GM12878 (cell line): ENCODE results near the gene ZNF423.

Experiments
- BCL11A ChIP-seq: IDR thresholded peaks from 2 replicates; pipeline ENCODE4 v1.6.1; 2011; ENCODE audit warnings: low read depth, low read length
- BRCA1 ChIP-seq: IDR thresholded peaks from 2 replicates; pipeline ENCODE4 v1.6.1; 2011; ENCODE audit warnings: low read depth, low read length, improper control_type of control experiment
- NFXL1 ChIP-seq: fragments of 450-650 bp; IDR thresholded peaks from 2 replicates; pipeline ENCODE4 v1.6.1; 2017; ENCODE audit warnings: antibody characterized with exemption, mild to moderate bottlenecking, borderline replicate concordance
- POLR2A ChIP-seq: IDR thresholded peaks from 2 replicates; pipeline ENCODE4 v1.6.1; 2011; ENCODE audit warnings: low read depth, mild to moderate bottlenecking, low read length
- POLR2AphosphoS5 ChIP-seq: IDR thresholded peaks from 2 replicates; pipeline ENCODE4 v1.6.1; 2011; ENCODE audit warnings: mild to moderate bottlenecking, low read length, inconsistent platforms
- RCOR1 ChIP-seq: conservative IDR thresholded peaks from 2 replicates; pipeline ENCODE4 v1.6.1; 2012; ENCODE audit warnings: low read depth, low read length, improper control_type of control experiment
- YBX1 ChIP-seq: fragments of 450-650 bp; IDR thresholded peaks from 2 replicates; pipeline ENCODE4 v1.6.1; 2016; ENCODE audit warnings: antibody characterized with exemption
- ZNF217 ChIP-seq: fragments of 450-650 bp; IDR thresholded peaks from 2 replicates; pipeline ENCODE4 v1.6.1; 2017; ENCODE audit warnings: antibody characterized with exemption, mild to moderate bottlenecking
- TF ChIP-seq, protein P1 (sequence below): fragments of 450-650 bp; IDR thresholded peaks from 2 replicates; pipeline ENCODE4 v1.6.1; 2016; ENCODE audit warnings: mild to moderate bottlenecking
- TF ChIP-seq, protein P2 (sequence below), 3 experiments: IDR thresholded peaks in 2 of 3; conservative IDR thresholded peaks in 1 of 3; 2 replicates each; pipeline ENCODE4 v1.5.1; 2011; ENCODE audit warnings: low read depth in 3 of 3, low read length in 3 of 3, mild to moderate bottlenecking in 3 of 3, control low read depth in 2 of 3, moderate library complexity in 2 of 3, inconsistent platforms in 1 of 3, mixed read lengths in 1 of 3; ENCODE audit not compliant: control insufficient read depth in 2 of 3, insufficient read depth in 1 of 3; ENCODE audit errors: extremely low read depth in 1 of 3
- TF ChIP-seq, protein P3 (sequence below): fragments of 450-650 bp; IDR thresholded peaks from 2 replicates; pipeline ENCODE4 v1.6.1; 2017; ENCODE audit warnings: low read depth, mild to moderate bottlenecking, moderate library complexity
- TF ChIP-seq, protein P4 (sequence below): fragments of 450-650 bp; IDR thresholded peaks from 2 replicates; pipeline ENCODE4 v1.6.1; 2017; ENCODE audit warnings: mild to moderate bottlenecking
- TF ChIP-seq, protein P5 (sequence below): IDR thresholded peaks from 2 replicates; pipeline ENCODE4 v1.6.1; 2011; ENCODE audit warnings: low read depth, low read length, improper control_type of control experiment, borderline replicate concordance
- TF ChIP-seq, protein P6 (sequence below): IDR thresholded peaks from 2 replicates; pipeline ENCODE4 v1.6.1; 2011; ENCODE audit warnings: mild to moderate bottlenecking, low read depth, low read length, moderate library complexity; ENCODE audit not compliant: insufficient replicate concordance

DNA sequence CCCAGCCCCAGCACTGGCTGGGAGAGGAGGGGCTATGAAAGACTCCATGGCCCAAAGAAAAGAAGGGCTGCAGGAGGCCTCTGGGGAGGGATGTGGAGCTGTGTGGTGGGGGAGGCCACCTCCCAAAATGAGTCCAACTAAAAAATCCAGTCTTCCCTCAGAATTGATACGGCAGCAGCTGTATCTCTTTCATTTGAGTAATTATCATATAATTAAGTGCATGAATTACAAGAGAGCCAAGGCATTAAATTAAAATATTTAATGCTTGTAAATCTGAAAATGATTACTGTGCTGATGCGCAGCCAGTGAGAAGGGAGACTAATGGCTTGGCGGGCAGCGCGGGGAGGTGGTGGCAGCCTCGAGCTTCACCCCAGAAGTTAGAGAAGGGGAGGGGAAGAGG lies 289.5 kb downstream of the ZNF423 start:
- TF ChIP-seq, protein P1, sequence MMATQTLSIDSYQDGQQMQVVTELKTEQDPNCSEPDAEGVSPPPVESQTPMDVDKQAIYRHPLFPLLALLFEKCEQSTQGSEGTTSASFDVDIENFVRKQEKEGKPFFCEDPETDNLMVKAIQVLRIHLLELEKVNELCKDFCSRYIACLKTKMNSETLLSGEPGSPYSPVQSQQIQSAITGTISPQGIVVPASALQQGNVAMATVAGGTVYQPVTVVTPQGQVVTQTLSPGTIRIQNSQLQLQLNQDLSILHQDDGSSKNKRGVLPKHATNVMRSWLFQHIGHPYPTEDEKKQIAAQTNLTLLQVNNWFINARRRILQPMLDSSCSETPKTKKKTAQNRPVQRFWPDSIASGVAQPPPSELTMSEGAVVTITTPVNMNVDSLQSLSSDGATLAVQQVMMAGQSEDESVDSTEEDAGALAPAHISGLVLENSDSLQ = no peak
- TF ChIP-seq POLR2AphosphoS5 (no peak), POLR2A (no peak), BRCA1 (no peak), RCOR1 (no peak), YBX1 (no peak), ZNF217 (no peak), BCL11A (no peak), NFXL1 (no peak)
- TF ChIP-seq, protein P2, sequence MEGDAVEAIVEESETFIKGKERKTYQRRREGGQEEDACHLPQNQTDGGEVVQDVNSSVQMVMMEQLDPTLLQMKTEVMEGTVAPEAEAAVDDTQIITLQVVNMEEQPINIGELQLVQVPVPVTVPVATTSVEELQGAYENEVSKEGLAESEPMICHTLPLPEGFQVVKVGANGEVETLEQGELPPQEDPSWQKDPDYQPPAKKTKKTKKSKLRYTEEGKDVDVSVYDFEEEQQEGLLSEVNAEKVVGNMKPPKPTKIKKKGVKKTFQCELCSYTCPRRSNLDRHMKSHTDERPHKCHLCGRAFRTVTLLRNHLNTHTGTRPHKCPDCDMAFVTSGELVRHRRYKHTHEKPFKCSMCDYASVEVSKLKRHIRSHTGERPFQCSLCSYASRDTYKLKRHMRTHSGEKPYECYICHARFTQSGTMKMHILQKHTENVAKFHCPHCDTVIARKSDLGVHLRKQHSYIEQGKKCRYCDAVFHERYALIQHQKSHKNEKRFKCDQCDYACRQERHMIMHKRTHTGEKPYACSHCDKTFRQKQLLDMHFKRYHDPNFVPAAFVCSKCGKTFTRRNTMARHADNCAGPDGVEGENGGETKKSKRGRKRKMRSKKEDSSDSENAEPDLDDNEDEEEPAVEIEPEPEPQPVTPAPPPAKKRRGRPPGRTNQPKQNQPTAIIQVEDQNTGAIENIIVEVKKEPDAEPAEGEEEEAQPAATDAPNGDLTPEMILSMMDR (IDR thresholded peaks at IDR 0.05 in 2 of 3, conservative IDR thresholded peaks at IDR 0.05 in 1 of 3; ENCODE audit: control insufficient read depth in 2 of 3, extremely low read depth in 1 of 3, insufficient read depth in 1 of 3, low read depth in 3 of 3, low read length in 3 of 3) = no peak
- TF ChIP-seq, protein P3, sequence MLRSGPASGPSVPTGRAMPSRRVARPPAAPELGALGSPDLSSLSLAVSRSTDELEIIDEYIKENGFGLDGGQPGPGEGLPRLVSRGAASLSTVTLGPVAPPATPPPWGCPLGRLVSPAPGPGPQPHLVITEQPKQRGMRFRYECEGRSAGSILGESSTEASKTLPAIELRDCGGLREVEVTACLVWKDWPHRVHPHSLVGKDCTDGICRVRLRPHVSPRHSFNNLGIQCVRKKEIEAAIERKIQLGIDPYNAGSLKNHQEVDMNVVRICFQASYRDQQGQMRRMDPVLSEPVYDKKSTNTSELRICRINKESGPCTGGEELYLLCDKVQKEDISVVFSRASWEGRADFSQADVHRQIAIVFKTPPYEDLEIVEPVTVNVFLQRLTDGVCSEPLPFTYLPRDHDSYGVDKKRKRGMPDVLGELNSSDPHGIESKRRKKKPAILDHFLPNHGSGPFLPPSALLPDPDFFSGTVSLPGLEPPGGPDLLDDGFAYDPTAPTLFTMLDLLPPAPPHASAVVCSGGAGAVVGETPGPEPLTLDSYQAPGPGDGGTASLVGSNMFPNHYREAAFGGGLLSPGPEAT = no peak
- TF ChIP-seq, protein P4, sequence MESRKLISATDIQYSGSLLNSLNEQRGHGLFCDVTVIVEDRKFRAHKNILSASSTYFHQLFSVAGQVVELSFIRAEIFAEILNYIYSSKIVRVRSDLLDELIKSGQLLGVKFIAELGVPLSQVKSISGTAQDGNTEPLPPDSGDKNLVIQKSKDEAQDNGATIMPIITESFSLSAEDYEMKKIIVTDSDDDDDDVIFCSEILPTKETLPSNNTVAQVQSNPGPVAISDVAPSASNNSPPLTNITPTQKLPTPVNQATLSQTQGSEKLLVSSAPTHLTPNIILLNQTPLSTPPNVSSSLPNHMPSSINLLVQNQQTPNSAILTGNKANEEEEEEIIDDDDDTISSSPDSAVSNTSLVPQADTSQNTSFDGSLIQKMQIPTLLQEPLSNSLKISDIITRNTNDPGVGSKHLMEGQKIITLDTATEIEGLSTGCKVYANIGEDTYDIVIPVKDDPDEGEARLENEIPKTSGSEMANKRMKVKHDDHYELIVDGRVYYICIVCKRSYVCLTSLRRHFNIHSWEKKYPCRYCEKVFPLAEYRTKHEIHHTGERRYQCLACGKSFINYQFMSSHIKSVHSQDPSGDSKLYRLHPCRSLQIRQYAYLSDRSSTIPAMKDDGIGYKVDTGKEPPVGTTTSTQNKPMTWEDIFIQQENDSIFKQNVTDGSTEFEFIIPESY = no peak
- TF ChIP-seq, protein P5, sequence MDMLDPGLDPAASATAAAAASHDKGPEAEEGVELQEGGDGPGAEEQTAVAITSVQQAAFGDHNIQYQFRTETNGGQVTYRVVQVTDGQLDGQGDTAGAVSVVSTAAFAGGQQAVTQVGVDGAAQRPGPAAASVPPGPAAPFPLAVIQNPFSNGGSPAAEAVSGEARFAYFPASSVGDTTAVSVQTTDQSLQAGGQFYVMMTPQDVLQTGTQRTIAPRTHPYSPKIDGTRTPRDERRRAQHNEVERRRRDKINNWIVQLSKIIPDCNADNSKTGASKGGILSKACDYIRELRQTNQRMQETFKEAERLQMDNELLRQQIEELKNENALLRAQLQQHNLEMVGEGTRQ = no peak
- TF ChIP-seq, protein P6, sequence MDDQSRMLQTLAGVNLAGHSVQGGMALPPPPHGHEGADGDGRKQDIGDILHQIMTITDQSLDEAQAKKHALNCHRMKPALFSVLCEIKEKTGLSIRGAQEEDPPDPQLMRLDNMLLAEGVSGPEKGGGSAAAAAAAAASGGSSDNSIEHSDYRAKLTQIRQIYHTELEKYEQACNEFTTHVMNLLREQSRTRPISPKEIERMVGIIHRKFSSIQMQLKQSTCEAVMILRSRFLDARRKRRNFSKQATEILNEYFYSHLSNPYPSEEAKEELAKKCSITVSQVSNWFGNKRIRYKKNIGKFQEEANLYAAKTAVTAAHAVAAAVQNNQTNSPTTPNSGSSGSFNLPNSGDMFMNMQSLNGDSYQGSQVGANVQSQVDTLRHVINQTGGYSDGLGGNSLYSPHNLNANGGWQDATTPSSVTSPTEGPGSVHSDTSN = no peak
